A549 (cell line): ENCODE results near the gene DRD2. TPM values are rescaled to one million over a fixed set of nuclear protein-coding genes. Genes with fewer than 3 reads are reported as not detected.

Experiments used
- ATAC-seq, 2 experiments: fragments of 200-7000 bp in 1 of 2; fragments of >200 bp in 1 of 2; cut with Nextera tagmentation in 1 of 2; cut with Tn5 transposase in 1 of 2; 3 replicates each; pipeline versions ENCODE4 v1.8.0 to v1.9.1; 2018 to 2020; ENCODE audit warnings: mild to moderate bottlenecking in 1 of 2, moderate library complexity in 1 of 2
- CTCF ChIA-PET: fragments of 300-600 bp; sonication (Branson Sonifier 250); formaldehyde crosslinking; extraction: SDS; loops from one replicate; lab custom pipeline; 2021; ENCODE audit warnings: antibody characterized with exemption, inconsistent platforms; lab: Yijun Ruan, JAX
- POLR2A ChIA-PET: fragments of 350-600 bp; formaldehyde crosslinking; extraction: SDS; loops from one replicate; lab custom pipeline; 2021; ENCODE audit warnings: antibody characterized with exemption, inconsistent platforms; lab: Yijun Ruan, JAX
- DNase-seq, 2 experiments: peaks; one replicate each; pipeline versions ENCODE4 v3.0.0 to v3.0.0-alpha.2; 2011 to 2016; ENCODE audit warnings: low read depth in 1 of 2, low spot score in 1 of 2
- FAIRE-seq: peaks from 2 replicates; lab custom pipeline; 2011; peaks lifted over from hg19 to GRCh38; lab: Jason Lieb, UNC
- H3K27ac ChIP-seq, 2 experiments: fragments of >200 bp; sonication (Bioruptor Twin); formaldehyde crosslinking; 3 replicates each; pipeline ENCODE4 v1.5.1; 2016 to 2017
- H3K4me1 ChIP-seq: fragments of >200 bp; sonication (Bioruptor Twin); formaldehyde crosslinking; 3 replicates; pipeline ENCODE4 v1.6.1; 2016
- H3K4me2 ChIP-seq: fragments of >200 bp; sonication (Bioruptor Twin); formaldehyde crosslinking; 3 replicates; pipeline ENCODE4 v1.6.1; 2016
- H3K4me3 ChIP-seq: fragments of >200 bp; sonication (Bioruptor Twin); formaldehyde crosslinking; 3 replicates; pipeline ENCODE4 v1.5.1; 2016
- H3K9me3 ChIP-seq: fragments of >200 bp; sonication (Bioruptor Twin); formaldehyde crosslinking; 3 replicates; pipeline ENCODE4 v1.6.1; 2016
- BHLHE40 ChIP-seq: IDR thresholded peaks from 2 replicates; pipeline ENCODE4 v1.6.1; 2012; ENCODE audit warnings: low read depth, low read length, inconsistent platforms
- CHD2 ChIP-seq: fragments of 150-350 bp; IDR thresholded peaks from 2 replicates; pipeline ENCODE4 v1.6.1; 2014; ENCODE audit warnings: low read length; ENCODE audit not compliant: partially characterized antibody
- CTCF ChIP-seq: fragments of >200 bp; sonication (Bioruptor Twin); formaldehyde crosslinking; IDR thresholded peaks from 3 replicates; pipeline ENCODE4 v1.5.1; 2016
- EP300 ChIP-seq, 2 experiments: fragments of >200 bp; sonication (Bioruptor Twin); formaldehyde crosslinking; IDR thresholded peaks; 2 replicates in 1 of 2; 3 replicates in 1 of 2; pipeline ENCODE4 v1.6.1; 2016 to 2017
- FOSB ChIP-seq: fragments of 250-450 bp; sonication (Bioruptor Pico); IDR thresholded peaks from 2 replicates; pipeline ENCODE4 v1.5.0; 2020; ENCODE audit warnings: mild to moderate bottlenecking, moderate library complexity
- FOSL2 ChIP-seq, 2 experiments: fragments of 450-650 bp in 1 of 2; fragments of >200 bp in 1 of 2; sonication (Bioruptor Twin) in 1 of 2; formaldehyde crosslinking; IDR thresholded peaks; 2 replicates each; pipeline versions ENCODE4 v1.5.0 to v1.6.1; 2016 to 2020; ENCODE audit warnings: mild to moderate bottlenecking in 1 of 2, moderate library complexity in 1 of 2
- FOXS1 ChIP-seq: fragments of 250-450 bp; sonication (Bioruptor Pico); IDR thresholded peaks from 2 replicates; pipeline ENCODE4 v1.5.0; 2020; ENCODE audit warnings: mild to moderate bottlenecking, moderate library complexity
- HEYL ChIP-seq: fragments of 250-450 bp; sonication (Bioruptor Pico); IDR thresholded peaks from 2 replicates; pipeline ENCODE4 v1.8.0; 2021; ENCODE audit warnings: mild to moderate bottlenecking, moderate library complexity
- HOXA7 ChIP-seq: fragments of 250-450 bp; sonication (Bioruptor Pico); IDR thresholded peaks from 2 replicates; pipeline ENCODE4 v1.5.0; 2020; ENCODE audit warnings: mild to moderate bottlenecking, moderate library complexity
- HOXB13 ChIP-seq: fragments of 250-450 bp; sonication (Bioruptor Pico); IDR thresholded peaks from 2 replicates; pipeline ENCODE4 v1.5.0; 2020; ENCODE audit warnings: low read depth, mild to moderate bottlenecking, moderate library complexity
- JUN ChIP-seq, 2 experiments: fragments of >200 bp; sonication (Bioruptor Twin); formaldehyde crosslinking; IDR thresholded peaks; 2 replicates in 1 of 2; 3 replicates in 1 of 2; pipeline ENCODE4 v1.6.1; 2016 to 2017
- JUNB ChIP-seq: fragments of >200 bp; sonication (Bioruptor Twin); formaldehyde crosslinking; IDR thresholded peaks from 2 replicates; pipeline ENCODE4 v1.6.1; 2016
- MAFK ChIP-seq: fragments of 450-650 bp; IDR thresholded peaks from 2 replicates; pipeline ENCODE4 v1.6.1; 2014; ENCODE audit not compliant: partially characterized antibody
- MAX ChIP-seq: IDR thresholded peaks from 2 replicates; pipeline ENCODE4 v1.6.1; 2012
- MAZ ChIP-seq: fragments of 150-350 bp; IDR thresholded peaks from 2 replicates; pipeline ENCODE4 v1.6.1; 2014; ENCODE audit warnings: antibody characterized with exemption, low read depth, low read length, borderline replicate concordance
- NR3C1 ChIP-seq: fragments of >200 bp; sonication (Bioruptor Twin); formaldehyde crosslinking; IDR thresholded peaks from 3 replicates; pipeline ENCODE4 v1.6.1; 2017
- RARB ChIP-seq: fragments of 250-450 bp; sonication (Bioruptor Pico); IDR thresholded peaks from 2 replicates; pipeline ENCODE4 v1.8.0; 2021; ENCODE audit warnings: mild to moderate bottlenecking, moderate library complexity
- RFX5 ChIP-seq: fragments of 450-650 bp; IDR thresholded peaks from 2 replicates; pipeline ENCODE4 v1.7.1; 2014; ENCODE audit warnings: antibody characterized with exemption, mild to moderate bottlenecking, moderate library complexity
- RNF2 ChIP-seq: fragments of 200-600 bp; sonication (generic); IDR thresholded peaks from 2 replicates; pipeline ENCODE4 v1.6.1; 2016; ENCODE audit warnings: low read depth, mild to moderate bottlenecking, antibody characterized with exemption, moderate library complexity, borderline replicate concordance
- SMC3 ChIP-seq: fragments of >200 bp; sonication (Bioruptor Twin); formaldehyde crosslinking; IDR thresholded peaks from 3 replicates; pipeline ENCODE4 v1.6.1; 2018; ENCODE audit warnings: inconsistent platforms
- SREBF2 ChIP-seq: fragments of 450-650 bp; IDR thresholded peaks from 2 replicates; pipeline ENCODE4 v1.6.1; 2014; ENCODE audit warnings: mild to moderate bottlenecking, moderate library complexity
- TFCP2L1 ChIP-seq: fragments of 250-450 bp; sonication (Bioruptor Pico); IDR thresholded peaks from 2 replicates; pipeline ENCODE4 v1.5.0; 2021; ENCODE audit warnings: mild to moderate bottlenecking
- TP53 ChIP-seq: fragments of 250-450 bp; sonication (Bioruptor Pico); IDR thresholded peaks from 2 replicates; pipeline ENCODE4 v1.5.0; 2021; ENCODE audit warnings: mild to moderate bottlenecking, moderate library complexity
- USF2 ChIP-seq: fragments of 450-650 bp; IDR thresholded peaks from 2 replicates; pipeline ENCODE4 v1.6.1; 2014; ENCODE audit warnings: antibody characterized with exemption
- WGBS: methylation state at CpG from one replicate; pipeline ENCODE4 v1.1.6; 2017; ENCODE audit errors: missing lambda C conversion rate; 5-methylcytosine and 5-hydroxymethylcytosine counted together
- polyA plus RNA-seq, 4 experiments: library from polyadenylated mRNA; depleted of rRNA in 3 of 4; stranded (reverse); fragments of >200 nt; fragmentation: RNase III in 1 of 4; extraction: RNeasy Plus Mini Kit Qiagen cat#74134 plus additional on column Dnase treatment in 1 of 4; gene quantifications; 2 replicates in 3 of 4; 3 replicates in 1 of 4; pipeline ENCODE4 v1.2.3, GENCODE V29; 2011 to 2017

Gene DRD2
- polyA plus RNA-seq, 2 of the 4 experiments (the other 2 are of a cell fraction), result not detected

GRCh38 chr11:113504071-113504470 lies 28.9 kb upstream of the DRD2 start:
- Histone ChIP-seq H3K4me1 (no peaks in the 10 kb centered on the region), H3K4me2 (no peak overlapping the region), H3K27ac (no peak overlapping the region), H3K4me3 (no peak overlapping the region), H3K9me3 (no peaks in the 10 kb centered on the region)
- POLR2A ChIA-PET, result no interaction called here
- ATAC-seq (no peak), DNase-seq (no peak), FAIRE-seq (no peak)
- CTCF ChIA-PET, result no interaction called here
- WGBS, result 0% methylated on average over 3 of the region's 3 CpGs
- TF ChIP-seq FOSB (no peak), HEYL (no peak), CHD2 (no peak), NR3C1 (no peak), SMC3 (no peak), MAZ (no peak), FOXS1 (no peak), EP300 (IDR thresholded peaks at IDR 0.05) (no peak), SREBF2 (no peak), MAFK (no peak), HOXA7 (CRISPR knock-in tag) (no peak), TP53 (CRISPR knock-in tag) (no peak), RARB (CRISPR knock-in tag) (no peak), MAX (no peak), CTCF (no peak), FOSL2 (IDR thresholded peaks at IDR 0.05) (no peak), FOSL2 (CRISPR knock-in tag; IDR thresholded peaks at IDR 0.05) (no peak), BHLHE40 (no peak), TFCP2L1 (no peak), JUN (IDR thresholded peaks at IDR 0.05) (no peak), JUNB (no peak)

- DNase-seq, result no peak
- Histone ChIP-seq H3K4me1 (no peaks in the 10 kb centered on the region), H3K4me2 (no peak overlapping the region), H3K27ac (no peak overlapping the region), H3K4me3 (no peak overlapping the region), H3K9me3 (no peaks in the 10 kb centered on the region)
- 8% methylated on average over 4 of the region's 4 CpGs for WGBS
- no peak for FAIRE-seq
- no peak for TF ChIP-seq USF2
- no peak for TF ChIP-seq HOXB13 (CRISPR knock-in tag)
- no peak for ATAC-seq
- POLR2A ChIA-PET, result no interaction called here
- CTCF ChIA-PET, result no interaction called here
Observed at GRCh38 chr11:113497066-113497910, 22.1 kb upstream of the DRD2 start.

GRCh38 chr11:113496026-113496651 lies 20.9 kb upstream of the DRD2 start:
- DNase-seq, result no peak
- Histone ChIP-seq H3K4me1 (no peaks in the 10 kb centered on the region), H3K27ac (no peak overlapping the region), H3K4me3 (no peak overlapping the region), H3K4me2 (no peak overlapping the region), H3K9me3 (no peaks in the 10 kb centered on the region)
- ChIA-PET POLR2A (no interaction called here), CTCF (no interaction called here)
- 0% methylated on average over 2 of the region's 3 CpGs for WGBS
- FAIRE-seq, result no peak
- no peak for TF ChIP-seq RFX5
- no peak for TF ChIP-seq RNF2
- TF ChIP-seq JUNB, result no peak
- ATAC-seq, result no peak
